Vagina (tissue), 2 donors: ENCODE measurements around the gene BCL2L14. TPM values are rescaled to one million over a fixed set of nuclear protein-coding genes. Genes with fewer than 3 reads are reported as not detected.
A peak's percentile ranks its signal among the peaks of the same experiment; 100 is the strongest.

Experiments used
- DNase-seq, 2 donors: peaks; one replicate each; pipeline ENCODE4 v3.0.0-alpha.2; 2017; ENCODE audit errors: extremely low spot score in 2 of 2
- H3K27ac ChIP-seq: fragments of 200-600 bp; sonication (generic); one replicate; pipeline ENCODE4 v1.5.1; 2019
- H3K27me3 ChIP-seq: fragments of 200-600 bp; sonication (generic); one replicate; pipeline ENCODE4 v1.5.1; 2019
- H3K36me3 ChIP-seq, 2 donors: fragments of 200-600 bp; sonication (generic); one replicate each; pipeline ENCODE4 v1.5.1; 2017 to 2019
- H3K4me1 ChIP-seq: fragments of 200-600 bp; sonication (generic); one replicate; pipeline ENCODE4 v1.5.1; 2019
- H3K4me3 ChIP-seq, 2 donors: fragments of 200-600 bp; sonication (generic); 1 replicate in 1 of 2; 2 replicates in 1 of 2; pipeline ENCODE4 v1.5.1; 2016 to 2019
- H3K9me3 ChIP-seq: fragments of 200-600 bp; sonication (generic); one replicate; pipeline ENCODE4 v1.5.1; 2019
- CTCF ChIP-seq, 3 experiments: fragments of 450-650 bp in 2 of 3; fragments of 200-600 bp in 1 of 3; sonication (generic) in 1 of 3; IDR thresholded peaks; one replicate each; pipeline ENCODE4 v1.5.1; 2017 to 2019; ENCODE audit warnings: antibody characterized with exemption in 3 of 3, mild to moderate bottlenecking in 2 of 3, moderate library complexity in 2 of 3
- POLR2A ChIP-seq, 2 donors: fragments of 450-650 bp; IDR thresholded peaks; one replicate each; pipeline ENCODE4 v1.6.1; 2017; ENCODE audit warnings: antibody characterized with exemption in 2 of 2, mild to moderate bottlenecking in 2 of 2, moderate library complexity in 2 of 2
- POLR2AphosphoS5 ChIP-seq, 2 donors: sonication (generic); formaldehyde crosslinking; IDR thresholded peaks; one replicate each; pipeline ENCODE4 v1.9.0; 2017; ENCODE audit warnings: antibody characterized with exemption in 2 of 2, mild to moderate bottlenecking in 2 of 2, low read depth in 1 of 2; ENCODE audit not compliant: insufficient read depth in 1 of 2
- intact Hi-C: fragments of 100-400 bp; cut with DNase I; formaldehyde crosslinking; loops from one replicate; pipeline ENCODE4 v1.15.1; 2023
- total RNA-seq: library from RNA; depleted of rRNA; stranded (reverse); fragments of >200 nt; gene quantifications from one replicate; pipeline ENCODE4 v1.2.3, GENCODE V29; 2016

BCL2L14 gene
- total RNA-seq, 1 donor from 2014 or later = not detected

GRCh38 chr12:12083688-12084087 lies 12.9 kb downstream of the BCL2L14 start:
- H3K27me3 ChIP-seq = no peaks in the 10 kb centered on the region

GRCh38 chr12:12086362-12086761 lies 15.6 kb downstream of the BCL2L14 start:
- Histone ChIP-seq H3K36me3 (no peaks in the 10 kb centered on the region), H3K9me3 (no peaks in the 10 kb centered on the region), H3K27me3 (no peaks in the 10 kb centered on the region), H3K27ac (no peak overlapping the region), H3K4me1 (peaks cover 6% of the 10 kb centered on the region), H3K4me3 (no peak overlapping the region)
- TF ChIP-seq POLR2AphosphoS5 (IDR thresholded peaks at IDR 0.05; ENCODE audit: insufficient read depth in 1 of 2, low read depth in 1 of 2) = no peak
- intact Hi-C loops = no loop called here
- peak in 1 of 2 donors; percentile 22 for DNase-seq

More at GRCh38 chr12:12083688-12084087, 12.9 kb downstream of the BCL2L14 start:
- H3K27ac ChIP-seq = no peak overlapping the region
- no peak overlapping the region for H3K4me3 ChIP-seq
- peak in 1 of 2 donors; percentile 25 for DNase-seq
- no peak for TF ChIP-seq POLR2AphosphoS5 (IDR thresholded peaks at IDR 0.05; ENCODE audit: insufficient read depth in 1 of 2, low read depth in 1 of 2)
- no peak for TF ChIP-seq CTCF (IDR thresholded peaks at IDR 0.05)
- no peaks in the 10 kb centered on the region for H3K36me3 ChIP-seq
- H3K9me3 ChIP-seq = no peaks in the 10 kb centered on the region
- intact Hi-C loops = no loop called here
- H3K4me1 ChIP-seq = peaks cover 3% of the 10 kb centered on the region

GRCh38 chr12:12086973-12087692 lies 16.4 kb downstream of the BCL2L14 start:
- TF ChIP-seq POLR2A (IDR thresholded peaks at IDR 0.05) (no peak), POLR2AphosphoS5 (IDR thresholded peaks at IDR 0.05; ENCODE audit: insufficient read depth in 1 of 2, low read depth in 1 of 2) (no peak), CTCF (IDR thresholded peaks at IDR 0.05) (no peak)

GRCh38 chr12:12087693-12088034 lies 16.9 kb downstream of the BCL2L14 start:
- TF ChIP-seq POLR2AphosphoS5 (IDR thresholded peaks at IDR 0.05; ENCODE audit: insufficient read depth in 1 of 2, low read depth in 1 of 2) (no peak), CTCF (IDR thresholded peaks at IDR 0.05) (no peak), POLR2A (IDR thresholded peaks at IDR 0.05) (no peak)
- Histone ChIP-seq H3K4me1 (peaks cover 10% of the 10 kb centered on the region), H3K27ac (no peak overlapping the region), H3K36me3 (no peaks in the 10 kb centered on the region), H3K9me3 (no peaks in the 10 kb centered on the region), H3K4me3 (no peak overlapping the region), H3K27me3 (no peaks in the 10 kb centered on the region)
- DNase-seq = no peak
- intact Hi-C loops = no loop called here

More at GRCh38 chr12:12086973-12087692, 16.4 kb downstream of the BCL2L14 start:
- Histone ChIP-seq H3K36me3 (no peaks in the 10 kb centered on the region), H3K4me1 (peaks cover 6% of the 10 kb centered on the region), H3K9me3 (no peaks in the 10 kb centered on the region), H3K27me3 (no peaks in the 10 kb centered on the region), H3K4me3 (no peak overlapping the region), H3K27ac (no peak overlapping the region)
- peak in 1 of 2 donors; percentile 69 for DNase-seq
- intact Hi-C loops = no loop called here

- Histone ChIP-seq H3K4me1 (peaks cover 11% of the 10 kb centered on the region), H3K27me3 (no peaks in the 10 kb centered on the region), H3K9me3 (no peaks in the 10 kb centered on the region), H3K27ac (no peak overlapping the region), H3K36me3 (no peaks in the 10 kb centered on the region), H3K4me3 (no peak overlapping the region)
- peak in 1 of 2 donors; percentile 27 for DNase-seq
- no peak for TF ChIP-seq CTCF (IDR thresholded peaks at IDR 0.05)
- TF ChIP-seq POLR2AphosphoS5 (IDR thresholded peaks at IDR 0.05; ENCODE audit: insufficient read depth in 1 of 2, low read depth in 1 of 2) = no peak
- no peak for TF ChIP-seq POLR2A (IDR thresholded peaks at IDR 0.05)
- intact Hi-C loops = no loop called here
These were observed 17.4 kb downstream of the BCL2L14 start for GRCh38 chr12:12088147-12088546.
